K562 (cell line): ENCODE data around the gene SH3RF1. TPM values are rescaled to one million over a fixed set of nuclear protein-coding genes. Genes with fewer than 3 reads are reported as not detected.

ENCODE experiments used
- ATAC-seq: fragments of 200-7000 bp; cut with Tn5 transposase; 3 replicates; pipeline ENCODE4 v1.9.1; 2020; ENCODE audit warnings: moderate library complexity
- BruUV-seq: library from RNA; stranded (reverse); fragments of 400-500 nt; replicated peaks from 2 replicates; lab custom pipeline; 2021; lab: Mats Ljungman, UMichigan
- CTCF ChIA-PET: fragments of 300-600 bp; formaldehyde crosslinking; extraction: SDS; loops from one replicate; lab custom pipeline; 2021; ENCODE audit warnings: low intra/inter-chr PET ratio; lab: Yijun Ruan, JAX
- POLR2A ChIA-PET: fragments of 300-600, 350-650 bp; sonication (Branson Sonifier 250); formaldehyde crosslinking; extraction: SDS; loops from one replicate; lab custom pipeline; 2021; ENCODE audit warnings: antibody characterized with exemption, inconsistent platforms; lab: Yijun Ruan, JAX
- DNase-seq, 4 experiments: peaks; one replicate each; pipeline versions ENCODE4 v3.0.0 to v3.0.0-alpha.2; 2011 to 2018; ENCODE audit warnings: low spot score in 3 of 4, mixed read lengths in 3 of 4; ENCODE audit errors: extremely low read depth in 1 of 4
- FAIRE-seq: peaks from 2 replicates; lab custom pipeline; 2011; peaks lifted over from hg19 to GRCh38; lab: Jason Lieb, UNC
- H2AFZ ChIP-seq: 2 replicates; pipeline ENCODE4 v1.6.0; 2011; ENCODE audit warnings: low read depth, low read length, control low read depth, inconsistent platforms
- H3K27ac ChIP-seq: fragments of 200-600 bp; 3 replicates; pipeline ENCODE4 v1.8.0; 2011; ENCODE audit warnings: low read depth, mild to moderate bottlenecking, control low read depth, inconsistent platforms, low read length, moderate library complexity, mixed read lengths; ENCODE audit errors: extremely low read depth
- H3K27me3 ChIP-seq, 2 experiments: fragments of 300-600 bp in 1 of 2; 2 replicates in 1 of 2; 3 replicates in 1 of 2; pipeline versions ENCODE4 v1.6.0 to v1.8.0; 2011; ENCODE audit warnings: inconsistent platforms in 2 of 2, low read length in 2 of 2, mild to moderate bottlenecking in 1 of 2, mixed read lengths in 1 of 2, moderate library complexity in 1 of 2; ENCODE audit not compliant: control insufficient read depth in 2 of 2, insufficient read depth in 2 of 2
- H3K36me3 ChIP-seq: fragments of 300-600 bp; 3 replicates; pipeline ENCODE4 v1.8.0; 2011; ENCODE audit warnings: mild to moderate bottlenecking, low read length, inconsistent platforms; ENCODE audit not compliant: control insufficient read depth, insufficient read depth
- H3K4me1 ChIP-seq, 2 experiments: fragments of 200-600 bp in 1 of 2; replicated peaks in 1 of 2; 2 replicates in 1 of 2; 3 replicates in 1 of 2; pipeline versions ENCODE4 v1.5.1 to v1.8.0; 2011; ENCODE audit warnings: inconsistent platforms in 2 of 2, low read length in 2 of 2, mild to moderate bottlenecking in 1 of 2, mixed read lengths in 1 of 2, moderate library complexity in 1 of 2; ENCODE audit not compliant: control insufficient read depth in 2 of 2, insufficient read depth in 2 of 2
- H3K4me2 ChIP-seq: 2 replicates; pipeline ENCODE4 v1.6.1; 2011; ENCODE audit warnings: low read length, control low read depth, inconsistent platforms, mixed read lengths; ENCODE audit not compliant: insufficient read depth
- H3K4me3 ChIP-seq: fragments of 200-600 bp; sonication (generic), shearing (Covaris generic); 2 replicates; pipeline ENCODE4 v1.5.1; 2016; ENCODE audit warnings: control low read depth, inconsistent platforms
- H3K79me2 ChIP-seq: fragments of 200-600 bp; 3 replicates; pipeline ENCODE4 v1.8.0; 2011; ENCODE audit warnings: low read length, inconsistent platforms; ENCODE audit not compliant: control insufficient read depth, insufficient read depth
- H3K9ac ChIP-seq, 2 experiments: 2 replicates each; pipeline versions ENCODE4 v1.6.0 to v1.6.1; 2011; ENCODE audit warnings: low read depth in 2 of 2, low read length in 2 of 2, control low read depth in 1 of 2, inconsistent platforms in 1 of 2, mild to moderate bottlenecking in 1 of 2, mixed read lengths in 1 of 2; ENCODE audit not compliant: insufficient read depth in 1 of 2
- H3K9me1 ChIP-seq: one replicate; pipeline ENCODE4 v1.6.0; 2011; ENCODE audit warnings: inconsistent platforms, mild to moderate bottlenecking, low read length, moderate library complexity; ENCODE audit not compliant: control insufficient read depth, insufficient read depth
- H3K9me3 ChIP-seq: replicated peaks from 2 replicates; pipeline ENCODE4 v1.5.1; 2011; ENCODE audit warnings: low read depth, low read length, inconsistent platforms; ENCODE audit not compliant: control insufficient read depth, insufficient read depth
- H4K20me1 ChIP-seq: replicated peaks from 2 replicates; pipeline ENCODE4 v1.6.1; 2011; ENCODE audit warnings: low read length, inconsistent platforms, mixed read lengths; ENCODE audit not compliant: control insufficient read depth, insufficient read depth
- C11orf30 ChIP-seq: fragments of 450-650 bp; IDR thresholded peaks from 2 replicates; pipeline ENCODE4 v1.6.1; 2016; ENCODE audit warnings: low read depth, mild to moderate bottlenecking
- E2F3 ChIP-seq: fragments of 250-450 bp; sonication (Bioruptor Pico); IDR thresholded peaks from 2 replicates; pipeline ENCODE4 v1.4.0; 2020; ENCODE audit warnings: mild to moderate bottlenecking
- EWSR1 ChIP-seq: fragments of 450-650 bp; IDR thresholded peaks from 2 replicates; pipeline ENCODE4 v1.6.1; 2018; ENCODE audit warnings: borderline replicate concordance, mild to moderate bottlenecking, low read depth, moderate library complexity; ENCODE audit not compliant: partially characterized antibody
- MAFF ChIP-seq: IDR thresholded peaks from 2 replicates; pipeline ENCODE4 v1.6.1; 2012; ENCODE audit warnings: low read length, improper control_type of control experiment
- RAD51 ChIP-seq: fragments of 450-650 bp; IDR thresholded peaks from 2 replicates; pipeline ENCODE4 v1.7.1; 2016; ENCODE audit warnings: low read depth, mild to moderate bottlenecking, borderline replicate concordance
- SRSF1 ChIP-seq: fragments of 200-400 bp; formaldehyde crosslinking; IDR thresholded peaks from 2 replicates; pipeline ENCODE4 v1.6.1; 2017; ENCODE audit warnings: mild to moderate bottlenecking, low read depth, low read length, moderate library complexity
- TAF1 ChIP-seq: IDR thresholded peaks from 2 replicates; pipeline ENCODE4 v1.6.1; 2011; ENCODE audit warnings: mild to moderate bottlenecking, low read length, moderate library complexity; ENCODE audit not compliant: insufficient read depth, control insufficient read depth, severe bottlenecking; ENCODE audit errors: extremely low read depth
- TFAM ChIP-seq: fragments of 250-450 bp; sonication (Bioruptor Pico); conservative IDR thresholded peaks from 2 replicates; pipeline ENCODE4 v1.5.0; 2021; ENCODE audit warnings: mild to moderate bottlenecking, moderate library complexity
- ZNF253 ChIP-seq: fragments of 250-450 bp; sonication (Bioruptor Pico); conservative IDR thresholded peaks from 2 replicates; pipeline ENCODE4 v1.6.1; 2021; ENCODE audit warnings: mild to moderate bottlenecking
- ZNF668 ChIP-seq: fragments of 250-450 bp; sonication (Bioruptor Pico); IDR thresholded peaks from 2 replicates; pipeline ENCODE4 v1.8.0; 2022; ENCODE audit warnings: mild to moderate bottlenecking, inconsistent platforms
- WGBS: fragments of 100-300 bp; shearing (Covaris generic); methylation state at CpG from one replicate; pipeline ENCODE4 v1.1.6; 2016; ENCODE audit warnings: low coverage, mixed read lengths; ENCODE audit not compliant: insufficient coverage; ENCODE audit errors: missing lambda C conversion rate; 5-methylcytosine and 5-hydroxymethylcytosine counted together
- in situ Hi-C: fragments of 300-500 bp; cut with MboI; formaldehyde crosslinking; loops from 4 replicates; pipeline ENCODE4 v1.15.0; 2018; ENCODE audit warnings: inconsistent platforms, mixed read lengths
- intact Hi-C: fragments of 100-400 bp; cut with micrococcal nuclease; formaldehyde crosslinking; loops from 2 replicates; pipeline ENCODE4 v1.14.2; 2022
- polyA plus RNA-seq, 8 experiments: library from polyadenylated mRNA; depleted of rRNA in 4 of 8; stranded (reverse) in 5 of 8; unstranded in 3 of 8; fragments of >200 nt; fragmentation: Nextera tagmentation in 2 of 8; fragmentation: Illumina TruSeq in 1 of 8; extraction: Ambion mirVana in 2 of 8; extraction: Trizol in 1 of 8; gene quantifications; 2 replicates each; pipeline versions ENCODE4 v1.2.1 to v1.2.3, GENCODE V29; 2011 to 2014; ENCODE audit warnings: inconsistent platforms in 1 of 8, missing spikeins in 1 of 8
- total RNA-seq, 7 experiments: library from RNA; depleted of rRNA in 6 of 7; stranded (reverse); fragments of >200 nt in 6 of 7; fragmentation: Illumina TruSeq in 2 of 7; extraction: Trizol in 2 of 7; gene quantifications; 2 replicates each; pipeline versions ENCODE4 v1.2.1 to v1.2.3, GENCODE V29; 2011 to 2021; ENCODE audit warnings: low replicate concordance in 1 of 7
- TF ChIP-seq, protein P1 (sequence below): fragments of 200-800 bp; sonication (Bioruptor generic); IDR thresholded peaks from 2 replicates; pipeline ENCODE4 v1.6.1; 2017; ENCODE audit warnings: missing genetic modification characterization, missing compliant biosample characterization

The SH3RF1 gene
- total and polyA plus RNA-seq, 9 of the 15 experiments (the other 6 are each of a cell fraction or from before 2014, with no cell fraction given) = 0.04 to 0.16 (median 0.11) TPM; not detected in 6

- no peaks in the 10 kb centered on the region for H3K36me3 ChIP-seq
- no peak for TF ChIP-seq MAFF
- TF ChIP-seq TFAM (CRISPR knock-in tag) = no peak
- no peak for TF ChIP-seq ZNF668
- no peak for TF ChIP-seq EWSR1
- no peak for TF ChIP-seq SRSF1
- TF ChIP-seq ZNF253 = no peak
- no peak for TF ChIP-seq C11orf30
- TF ChIP-seq, protein P1, sequence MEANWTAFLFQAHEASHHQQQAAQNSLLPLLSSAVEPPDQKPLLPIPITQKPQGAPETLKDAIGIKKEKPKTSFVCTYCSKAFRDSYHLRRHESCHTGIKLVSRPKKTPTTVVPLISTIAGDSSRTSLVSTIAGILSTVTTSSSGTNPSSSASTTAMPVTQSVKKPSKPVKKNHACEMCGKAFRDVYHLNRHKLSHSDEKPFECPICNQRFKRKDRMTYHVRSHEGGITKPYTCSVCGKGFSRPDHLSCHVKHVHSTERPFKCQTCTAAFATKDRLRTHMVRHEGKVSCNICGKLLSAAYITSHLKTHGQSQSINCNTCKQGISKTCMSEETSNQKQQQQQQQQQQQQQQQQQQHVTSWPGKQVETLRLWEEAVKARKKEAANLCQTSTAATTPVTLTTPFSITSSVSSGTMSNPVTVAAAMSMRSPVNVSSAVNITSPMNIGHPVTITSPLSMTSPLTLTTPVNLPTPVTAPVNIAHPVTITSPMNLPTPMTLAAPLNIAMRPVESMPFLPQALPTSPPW (CRISPR knock-in tag) = no peak
- TF ChIP-seq E2F3 (CRISPR knock-in tag) = no peak
- no peak for TF ChIP-seq RAD51
- no peak for TF ChIP-seq TAF1
- TF ChIP-seq, all 486 proteins: peak for 0
- ATAC-seq (no peak), FAIRE-seq (no peak), DNase-seq (no peak)
- H3K27me3 ChIP-seq = peaks cover 0 to 12% of the 10 kb centered on the region in 2 experiments; a peak in 2 of 5 replicates
- WGBS = 13% methylated on average over 16 of the region's 16 CpGs
- H3K9ac ChIP-seq = no peak overlapping the region
- H4K20me1 ChIP-seq = no peaks in the 10 kb centered on the region
- H3K4me3 ChIP-seq = no peak overlapping the region
- intact Hi-C loops (no loop called here), in situ Hi-C loops (no loop called here)
- ChIA-PET CTCF (no interaction called here), POLR2A (no interaction called here)
- H3K9me1 ChIP-seq = no peaks in the 10 kb centered on the region
- H3K9me3 ChIP-seq = no peaks in the 10 kb centered on the region
- H3K27ac ChIP-seq = no peak overlapping the region
- BruUV-seq = no TSS peak
- no peak overlapping the region for H2AFZ ChIP-seq
- no peaks in the 10 kb centered on the region for H3K4me1 ChIP-seq
- H3K79me2 ChIP-seq = no peaks in the 10 kb centered on the region
- H3K4me2 ChIP-seq = no peak overlapping the region
Measured at GRCh38 chr4:169106696-169107229, 164.0 kb downstream of the SH3RF1 start.
